Left lung (tissue), 10 donors: ENCODE measurements around the gene EXT2. TPM values are rescaled to one million over a fixed set of nuclear protein-coding genes. Genes with fewer than 3 reads are reported as not detected.

ENCODE experiments used
- ATAC-seq: fragments of 200-7000 bp; cut with Tn5 transposase; one replicate; pipeline ENCODE4 v1.9.1; 2020; ENCODE audit warnings: moderate library complexity
- DNase-seq, 4 donors: peaks; one replicate each; pipeline ENCODE4 v3.0.0-alpha.2; 2013 to 2020
- H3K27ac ChIP-seq, 2 donors: fragments of 200-600 bp; sonication (generic) in 1 of 2; one replicate each; pipeline versions ENCODE4 v1.5.0 to v1.8.0; 2020 to 2021
- H3K27me3 ChIP-seq, 2 donors: fragments of 200-600 bp; sonication (generic) in 1 of 2; one replicate each; pipeline versions ENCODE4 v1.5.0 to v1.8.0; 2020 to 2021
- H3K36me3 ChIP-seq, 2 donors: fragments of 200-600 bp; sonication (generic) in 1 of 2; one replicate each; pipeline versions ENCODE4 v1.5.0 to v1.8.0; 2020 to 2021
- H3K4me1 ChIP-seq, 2 donors: fragments of 200-600 bp; one replicate each; pipeline ENCODE4 v1.8.0; 2021
- H3K4me3 ChIP-seq, 2 donors: fragments of 200-600 bp; sonication (generic) in 1 of 2; one replicate each; pipeline versions ENCODE4 v1.5.0 to v1.8.0; 2020 to 2021; ENCODE audit warnings: mild to moderate bottlenecking in 1 of 2
- H3K9me3 ChIP-seq, 2 donors: fragments of 200-600 bp; sonication (generic) in 1 of 2; one replicate each; pipeline versions ENCODE4 v1.5.0 to v1.8.0; 2020 to 2021
- intact Hi-C, 2 donors: fragments of 100-400 bp; cut with DNase I; formaldehyde crosslinking; loops; one replicate each; pipeline versions ENCODE4 v1.11.2 to v1.14.2; 2022
- polyA plus RNA-seq, 6 donors: library from polyadenylated mRNA; unstranded; fragments of 120-200 nt; gene quantifications; one replicate each; pipeline ENCODE4 v1.2.1, GENCODE V29; 2013; ENCODE audit not compliant: insufficient read length in 6 of 6
- total RNA-seq, 2 donors: library from RNA; stranded (reverse); fragmentation: NEBNext Ultra II Directional; extraction: Animal tissue kit (Norgen Biotek cat#: 25700); gene quantifications; one replicate each; pipeline ENCODE4 v1.2.1, GENCODE V29; 2021
- TF ChIP-seq, protein P1 (sequence below), 2 donors: fragments of 200-600 bp; sonication (generic) in 1 of 2; IDR thresholded peaks; one replicate each; pipeline versions ENCODE4 v1.5.0 to v1.8.0; 2021; ENCODE audit warnings: antibody characterized with exemption in 2 of 2
- donor health status: DM: no; HTN: yes; CAD: no.
- donor health status: DM: no; HTN: no; CAD: no.

EXT2 gene
- total and polyA plus RNA-seq, 8 donors: 56.4 to 85.0 (median 76.8) TPM

DNA sequence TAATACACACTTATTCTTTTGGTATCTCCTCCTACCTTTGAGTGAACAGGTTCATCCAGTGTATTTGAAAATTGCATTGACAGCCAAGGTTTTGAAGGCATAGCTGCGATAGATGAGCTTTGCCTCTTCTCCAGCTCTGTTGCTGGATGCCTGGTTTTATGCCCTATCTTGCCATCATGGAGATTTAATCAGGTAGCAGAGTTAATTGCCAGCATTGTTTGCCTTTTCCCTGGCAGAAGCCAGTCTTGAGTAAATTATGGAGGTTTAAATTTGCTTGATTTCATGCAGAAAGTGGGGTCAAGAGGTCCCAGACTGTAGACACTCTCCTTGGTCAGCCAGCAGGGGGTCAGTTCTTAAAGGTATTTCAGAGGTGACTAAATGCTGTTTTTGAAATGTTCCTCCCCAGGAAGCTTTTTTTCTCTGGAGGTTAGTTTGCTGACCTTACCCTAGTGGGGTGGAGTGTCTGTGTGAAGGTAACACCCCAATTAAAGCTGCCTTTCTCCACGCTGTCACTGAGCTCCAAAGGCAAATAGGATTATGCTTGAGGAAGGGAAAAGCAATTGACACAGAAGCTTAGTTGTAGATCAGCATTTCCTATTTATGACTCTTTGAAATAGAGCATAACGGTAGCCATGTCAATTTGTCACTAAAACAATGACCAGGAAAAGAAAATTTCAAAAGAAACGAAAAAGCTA, 96.0 kb downstream of the EXT2 start:
- H3K9me3 ChIP-seq: peaks cover 0 to 21% of the 10 kb centered on the region in 2 donors
- peaks cover 0 to 20% of the 10 kb centered on the region in 2 donors for H3K36me3 ChIP-seq
- TF ChIP-seq, protein P1, sequence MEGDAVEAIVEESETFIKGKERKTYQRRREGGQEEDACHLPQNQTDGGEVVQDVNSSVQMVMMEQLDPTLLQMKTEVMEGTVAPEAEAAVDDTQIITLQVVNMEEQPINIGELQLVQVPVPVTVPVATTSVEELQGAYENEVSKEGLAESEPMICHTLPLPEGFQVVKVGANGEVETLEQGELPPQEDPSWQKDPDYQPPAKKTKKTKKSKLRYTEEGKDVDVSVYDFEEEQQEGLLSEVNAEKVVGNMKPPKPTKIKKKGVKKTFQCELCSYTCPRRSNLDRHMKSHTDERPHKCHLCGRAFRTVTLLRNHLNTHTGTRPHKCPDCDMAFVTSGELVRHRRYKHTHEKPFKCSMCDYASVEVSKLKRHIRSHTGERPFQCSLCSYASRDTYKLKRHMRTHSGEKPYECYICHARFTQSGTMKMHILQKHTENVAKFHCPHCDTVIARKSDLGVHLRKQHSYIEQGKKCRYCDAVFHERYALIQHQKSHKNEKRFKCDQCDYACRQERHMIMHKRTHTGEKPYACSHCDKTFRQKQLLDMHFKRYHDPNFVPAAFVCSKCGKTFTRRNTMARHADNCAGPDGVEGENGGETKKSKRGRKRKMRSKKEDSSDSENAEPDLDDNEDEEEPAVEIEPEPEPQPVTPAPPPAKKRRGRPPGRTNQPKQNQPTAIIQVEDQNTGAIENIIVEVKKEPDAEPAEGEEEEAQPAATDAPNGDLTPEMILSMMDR (IDR thresholded peaks at IDR 0.05): no peak
- intact Hi-C loops: no loop called here
- no peak overlapping the region for H3K4me3 ChIP-seq
- no peak for ATAC-seq
- no peak for DNase-seq
- no peaks in the 10 kb centered on the region for H3K27me3 ChIP-seq
- H3K4me1 ChIP-seq: no peaks in the 10 kb centered on the region
- no peak overlapping the region for H3K27ac ChIP-seq

DNA sequence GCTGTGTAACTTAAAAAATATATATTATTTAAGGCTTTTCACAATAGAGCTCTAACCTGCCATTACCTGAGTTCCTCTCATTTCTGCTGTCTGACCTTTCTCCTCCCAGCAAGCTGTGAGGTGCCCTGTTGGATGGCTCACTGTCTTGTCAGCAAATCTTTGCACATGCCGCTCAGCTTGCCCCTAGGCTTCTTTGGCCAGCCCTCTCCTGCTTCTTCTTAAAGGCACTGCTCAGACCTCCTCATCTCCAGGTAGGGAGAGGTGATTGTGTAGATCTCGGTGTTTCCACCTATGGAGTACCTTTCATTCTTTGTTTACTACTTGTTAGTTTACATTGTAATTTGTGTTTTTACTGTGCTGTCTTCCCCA, 96.5 kb downstream of the EXT2 start:
- no peaks in the 10 kb centered on the region for H3K4me1 ChIP-seq
- no peaks in the 10 kb centered on the region for H3K27me3 ChIP-seq
- DNase-seq: no peak
- no peak overlapping the region for H3K4me3 ChIP-seq
- ATAC-seq: no peak
- peaks cover 0 to 21% of the 10 kb centered on the region in 2 donors for H3K9me3 ChIP-seq
- no peak overlapping the region for H3K27ac ChIP-seq
- H3K36me3 ChIP-seq: peaks cover 0 to 20% of the 10 kb centered on the region in 2 donors
- intact Hi-C loops: no loop called here
- TF ChIP-seq, protein P1 (IDR thresholded peaks at IDR 0.05): no peak

DNA sequence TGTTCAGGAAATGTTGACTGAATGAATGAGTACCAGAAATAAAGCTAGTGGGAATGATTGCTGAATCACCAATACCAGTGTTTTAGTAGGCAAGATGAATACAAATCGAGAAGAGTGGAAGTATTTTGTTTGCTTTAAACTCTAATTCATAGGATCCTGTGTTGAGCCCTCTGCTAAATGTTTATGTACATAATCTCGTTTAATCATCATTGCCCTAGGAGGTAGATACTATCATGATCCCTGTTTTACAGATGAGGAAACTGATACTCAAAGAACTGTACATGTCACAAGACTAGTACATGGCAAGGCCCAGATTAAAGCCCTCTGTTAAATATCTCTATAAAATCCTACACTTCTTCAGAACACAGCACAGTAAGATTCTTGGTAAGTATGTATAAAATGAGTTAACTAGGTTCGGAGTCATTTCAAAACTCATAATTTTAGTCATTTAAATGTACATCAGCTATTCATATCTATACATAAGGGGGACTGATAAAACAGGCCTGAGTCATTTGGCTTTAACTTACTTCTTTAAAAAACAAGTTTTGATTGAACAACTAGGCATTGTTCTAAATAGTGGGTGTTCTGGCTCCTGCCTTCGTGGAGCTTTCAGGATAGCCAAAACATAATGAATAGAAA, 97.1 kb downstream of the EXT2 start:
- intact Hi-C loops: no loop called here
- Histone ChIP-seq H3K36me3 (peaks cover 0 to 17% of the 10 kb centered on the region in 2 donors), H3K27me3 (no peaks in the 10 kb centered on the region), H3K9me3 (peaks cover 0 to 18% of the 10 kb centered on the region in 2 donors), H3K4me3 (no peak overlapping the region), H3K27ac (no peak overlapping the region), H3K4me1 (no peaks in the 10 kb centered on the region)
- ATAC-seq (no peak), DNase-seq (no peak)
- TF ChIP-seq, protein P1 (IDR thresholded peaks at IDR 0.05): no peak

DNA sequence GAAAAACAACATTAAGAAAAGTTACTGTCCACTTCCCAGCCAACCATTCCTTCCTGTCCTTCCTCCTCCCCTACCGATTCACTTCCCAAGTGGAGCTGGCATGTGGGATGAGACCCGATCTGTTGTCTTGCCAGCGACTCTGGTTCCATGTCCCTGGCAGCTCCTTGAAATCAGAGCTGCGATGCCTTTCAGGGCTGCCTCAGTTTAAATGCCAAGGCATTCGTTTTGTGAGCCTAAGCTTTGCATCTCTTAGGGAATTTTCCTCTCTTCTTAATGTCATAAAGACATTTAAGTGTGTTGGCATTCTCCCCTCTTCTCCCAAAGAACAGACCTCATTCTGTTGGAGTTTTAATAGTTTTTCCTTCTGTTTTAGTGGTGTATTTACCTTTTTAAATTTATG, 98.4 kb downstream of the EXT2 start:
- ATAC-seq (no peak), DNase-seq (no peak)
- intact Hi-C loops: no loop called here
- no peaks in the 10 kb centered on the region for H3K27me3 ChIP-seq
- H3K36me3 ChIP-seq: peaks cover 0 to 4% of the 10 kb centered on the region in 2 donors
- TF ChIP-seq, protein P1 (IDR thresholded peaks at IDR 0.05): no peak
- H3K4me1 ChIP-seq: no peaks in the 10 kb centered on the region
- H3K27ac ChIP-seq: no peak overlapping the region
- H3K4me3 ChIP-seq: no peak overlapping the region
- H3K9me3 ChIP-seq: peaks cover 0 to 5% of the 10 kb centered on the region in 2 donors

DNA sequence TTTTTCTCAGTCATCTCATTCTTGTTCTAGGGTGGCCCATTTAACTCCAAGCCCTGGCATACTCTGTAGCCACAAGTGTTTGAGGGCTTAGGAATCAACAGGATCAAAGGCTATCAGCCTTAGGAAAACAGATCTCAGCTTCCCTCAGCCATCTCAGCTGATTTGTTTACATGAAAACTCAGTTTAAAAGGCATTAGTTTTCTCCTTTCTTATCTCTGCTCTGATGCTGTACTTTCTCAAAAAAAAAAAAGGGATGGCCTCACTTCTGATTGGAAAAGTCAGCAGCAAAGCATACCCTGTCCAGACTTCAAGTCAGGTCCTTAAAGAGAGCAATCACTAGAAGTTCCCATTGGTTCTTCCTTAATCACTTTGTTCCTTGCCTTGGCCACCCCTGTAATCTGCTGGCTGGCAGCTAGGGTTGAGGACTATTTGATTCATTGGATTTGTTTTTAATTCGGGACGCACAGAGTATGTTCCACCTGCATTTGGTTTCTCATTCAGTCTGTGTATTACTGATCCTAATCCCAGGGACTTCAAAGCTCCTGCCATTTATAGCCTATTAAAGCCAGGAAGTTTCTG, 102.8 kb downstream of the EXT2 start:
- ATAC-seq (no peak), DNase-seq (no peak)
- Histone ChIP-seq H3K9me3 (no peaks in the 10 kb centered on the region), H3K4me1 (no peaks in the 10 kb centered on the region), H3K4me3 (no peak overlapping the region), H3K27me3 (no peaks in the 10 kb centered on the region), H3K27ac (no peak overlapping the region), H3K36me3 (peaks cover 0 to 3% of the 10 kb centered on the region in 2 donors)
- TF ChIP-seq, protein P1 (IDR thresholded peaks at IDR 0.05): no peak
- intact Hi-C loops: no loop called here
